ENCODE data around the gene PIEZO2.

DNA sequence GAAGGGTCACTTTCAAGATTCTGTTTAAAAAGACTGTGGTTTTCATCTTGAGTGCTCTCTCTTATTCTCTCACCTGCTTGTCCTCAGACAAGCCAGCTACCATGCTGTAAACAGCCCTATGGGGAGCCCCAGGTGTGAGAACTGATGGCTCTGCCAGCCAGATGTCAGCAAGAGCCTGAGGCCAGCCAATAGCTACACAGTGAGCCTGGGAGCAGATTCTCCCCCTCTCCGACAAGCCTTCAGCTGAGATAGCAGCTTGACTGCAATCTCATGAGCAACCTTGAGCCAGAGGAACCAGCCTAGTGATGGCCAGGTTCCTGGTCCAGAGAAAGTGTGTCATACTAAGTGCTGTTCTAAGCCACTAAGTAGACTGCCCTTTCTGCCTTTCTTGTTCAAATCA, 351.5 kb downstream of the PIEZO2 start:
- TF ChIP-seq, protein P1, sequence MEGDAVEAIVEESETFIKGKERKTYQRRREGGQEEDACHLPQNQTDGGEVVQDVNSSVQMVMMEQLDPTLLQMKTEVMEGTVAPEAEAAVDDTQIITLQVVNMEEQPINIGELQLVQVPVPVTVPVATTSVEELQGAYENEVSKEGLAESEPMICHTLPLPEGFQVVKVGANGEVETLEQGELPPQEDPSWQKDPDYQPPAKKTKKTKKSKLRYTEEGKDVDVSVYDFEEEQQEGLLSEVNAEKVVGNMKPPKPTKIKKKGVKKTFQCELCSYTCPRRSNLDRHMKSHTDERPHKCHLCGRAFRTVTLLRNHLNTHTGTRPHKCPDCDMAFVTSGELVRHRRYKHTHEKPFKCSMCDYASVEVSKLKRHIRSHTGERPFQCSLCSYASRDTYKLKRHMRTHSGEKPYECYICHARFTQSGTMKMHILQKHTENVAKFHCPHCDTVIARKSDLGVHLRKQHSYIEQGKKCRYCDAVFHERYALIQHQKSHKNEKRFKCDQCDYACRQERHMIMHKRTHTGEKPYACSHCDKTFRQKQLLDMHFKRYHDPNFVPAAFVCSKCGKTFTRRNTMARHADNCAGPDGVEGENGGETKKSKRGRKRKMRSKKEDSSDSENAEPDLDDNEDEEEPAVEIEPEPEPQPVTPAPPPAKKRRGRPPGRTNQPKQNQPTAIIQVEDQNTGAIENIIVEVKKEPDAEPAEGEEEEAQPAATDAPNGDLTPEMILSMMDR (IDR thresholded peaks at IDR 0.05; ENCODE audit: poor library complexity, severe bottlenecking) = no peak
- TF ChIP-seq EZH2 (IDR thresholded peaks at IDR 0.05; ENCODE audit: borderline replicate concordance, insufficient read depth, low read length, poor library complexity, severe bottlenecking) (no peak), POLR2AphosphoS5 (IDR thresholded peaks at IDR 0.05) (no peak), RAD21 (conservative IDR thresholded peaks at IDR 0.05) (no peak), EP300 (conservative IDR thresholded peaks at IDR 0.05; ENCODE audit: poor library complexity, severe bottlenecking) (no peak), TAF1 (IDR thresholded peaks at IDR 0.05; ENCODE audit: low read depth) (no peak)
